Activated CD4-positive, alpha-beta memory T cell treated with anti-CD3 and anti-CD28 coated beads for 36 hours (primary cell): ENCODE results near the gene PCNX1. TPM values are rescaled to one million over a fixed set of nuclear protein-coding genes. Genes with fewer than 3 reads are reported as not detected.

ENCODE experiments used
- CTCF ChIA-PET: fragments of 350-600 bp; sonication (Branson Sonifier 250); formaldehyde crosslinking; loops from one replicate; lab custom pipeline; 2021; ENCODE audit warnings: antibody characterized with exemption, inconsistent platforms; lab: Charles Lee
- POLR2A ChIA-PET: fragments of 350-600 bp; sonication (Branson Sonifier 250); formaldehyde crosslinking; loops from one replicate; lab custom pipeline; 2021; ENCODE audit warnings: antibody characterized with exemption; lab: Charles Lee
- DNase-seq: peaks from one replicate; pipeline ENCODE4 v3.0.0-alpha.2; 2020
- H3K27ac Mint-ChIP-seq: one replicate; pipeline ENCODE4 v1.8.0; 2021; ENCODE audit warnings: mixed read lengths
- H3K27me3 Mint-ChIP-seq: one replicate; pipeline ENCODE4 v1.8.0; 2021; ENCODE audit warnings: mixed read lengths
- H3K36me3 Mint-ChIP-seq: one replicate; pipeline ENCODE4 v1.8.0; 2021; ENCODE audit warnings: mixed read lengths
- H3K4me1 Mint-ChIP-seq: one replicate; pipeline ENCODE4 v1.8.0; 2021; ENCODE audit warnings: low read depth, mixed read lengths
- H3K4me3 Mint-ChIP-seq: one replicate; pipeline ENCODE4 v1.8.0; 2021; ENCODE audit warnings: mild to moderate bottlenecking, mixed read lengths
- H3K9me3 Mint-ChIP-seq: one replicate; pipeline ENCODE4 v1.8.0; 2021; ENCODE audit warnings: mixed read lengths
- intact Hi-C: fragments of 100-400 bp; cut with micrococcal nuclease; formaldehyde crosslinking; loops from one replicate; pipeline ENCODE4 v1.15.1; 2023
- total RNA-seq, 2 experiments: library from RNA; stranded (reverse); gene quantifications; one replicate each; pipeline ENCODE4 v1.2.3, GENCODE V29; 2021

The PCNX1 gene
- total RNA-seq, 2 experiments from 2014 or later, result 39.2 to 44.4 TPM

GRCh38 chr14:70962935-70963334 is 55.7 kb downstream of the PCNX1 start:
- CTCF ChIA-PET, result interaction anchor here (1.0 to 2.0 kb wide), 5 partner anchors 10 to 153 kb away, joined by 4 to 8 read pairs (median 5); partner anchors contain the start of genes MAP3K9 and PCNX1
- H3K4me3 Mint-ChIP-seq, result no peak overlapping the region
- DNase-seq, result no peak

GRCh38 chr14:70964492-70964891 is 57.2 kb downstream of the PCNX1 start:
- CTCF ChIA-PET, result interaction anchor here (0.6 to 2.0 kb wide), 4 partner anchors 30 to 492 kb away, joined by 3 to 5 read pairs (median 4); partner anchors contain the start of genes MAP3K9 and PCNX1
- intact Hi-C loops, result no loop called here
- no peak overlapping the region for H3K4me3 Mint-ChIP-seq
- H3K36me3 Mint-ChIP-seq, result peaks cover 25% of the 10 kb centered on the region
- peaks cover 56% of the 10 kb centered on the region for H3K4me1 Mint-ChIP-seq
- no peak overlapping the region for H3K27ac Mint-ChIP-seq
- no peak for DNase-seq
- POLR2A ChIA-PET, result no interaction called here
- H3K9me3 Mint-ChIP-seq, result no peaks in the 10 kb centered on the region
- H3K27me3 Mint-ChIP-seq, result no peaks in the 10 kb centered on the region

More at GRCh38 chr14:70962935-70963334, 55.7 kb downstream of the PCNX1 start:
- Mint-ChIP-seq H3K36me3 (peaks cover 20% of the 10 kb centered on the region), H3K9me3 (no peaks in the 10 kb centered on the region), H3K27me3 (no peaks in the 10 kb centered on the region), H3K4me1 (peaks cover 47% of the 10 kb centered on the region), H3K27ac (peak overlapping the region; percentile 59)
- POLR2A ChIA-PET, result no interaction called here
- intact Hi-C loops, result no loop called here

GRCh38 chr14:70971560-70971959 is 64.3 kb downstream of the PCNX1 start:
- no peak for DNase-seq
- peak overlapping the region; percentile 11 for H3K27ac Mint-ChIP-seq
- H3K36me3 Mint-ChIP-seq, result peaks cover 14% of the 10 kb centered on the region
- ChIA-PET CTCF (interaction anchor here (0.6 to 6.3 kb wide), 7 partner anchors 17 to 163 kb away, joined by 4 to 42 read pairs (median 10); partner anchors contain the start of gene PCNX1), POLR2A (no interaction called here)
- H3K4me3 Mint-ChIP-seq, result no peak overlapping the region
- intact Hi-C loops, result no loop called here
- peaks cover 39% of the 10 kb centered on the region for H3K4me1 Mint-ChIP-seq
- no peaks in the 10 kb centered on the region for H3K27me3 Mint-ChIP-seq
- no peaks in the 10 kb centered on the region for H3K9me3 Mint-ChIP-seq

- no peak overlapping the region for H3K4me3 Mint-ChIP-seq
- DNase-seq, result peak; percentile 88
- H3K27ac Mint-ChIP-seq, result peak overlapping the region; percentile 11
- CTCF ChIA-PET, result interaction anchor here (0.6 to 6.3 kb wide), 25 partner anchors 9 to 168 kb away, joined by 3 to 42 read pairs (median 4); partner anchors contain the start of gene PCNX1
- POLR2A ChIA-PET, result interaction anchor here (0.6 to 1.2 kb wide), 2 partner anchors 65 to 151 kb away, joined by 3 read pairs; partner anchors contain the start of gene PCNX1
- peaks cover 22% of the 10 kb centered on the region for H3K36me3 Mint-ChIP-seq
- no peaks in the 10 kb centered on the region for H3K9me3 Mint-ChIP-seq
- H3K4me1 Mint-ChIP-seq, result peaks cover 36% of the 10 kb centered on the region
- intact Hi-C loops, result loop anchor here (1.0 kb wide), 2 partner anchors 65 to 155 kb away; partner anchors contain the start of gene PCNX1
- no peaks in the 10 kb centered on the region for H3K27me3 Mint-ChIP-seq
Measured at GRCh38 chr14:70972107-70972976, 65.1 kb downstream of the PCNX1 start.

- H3K36me3 Mint-ChIP-seq, result peaks cover 25% of the 10 kb centered on the region
Measured at GRCh38 chr14:70976591-70976990, 69.3 kb downstream of the PCNX1 start.

GRCh38 chr14:70981000-70981952 is 74.0 kb downstream of the PCNX1 start:
- intact Hi-C loops, result loop anchor here (1.0 to 2.0 kb wide), 2 partner anchors 18 to 96 kb away; no protein-coding TSS in a partner anchor
- H3K4me3 Mint-ChIP-seq, result peak overlapping the region; percentile 50
- CTCF ChIA-PET, result interaction anchor here (1.0 to 6.2 kb wide), 2 partner anchors 8 to 75 kb away, joined by 3 to 37 read pairs; partner anchors contain the start of gene PCNX1
- H3K36me3 Mint-ChIP-seq, result peaks cover 29% of the 10 kb centered on the region
- POLR2A ChIA-PET, result no interaction called here
- peaks cover 52% of the 10 kb centered on the region for H3K4me1 Mint-ChIP-seq
- no peaks in the 10 kb centered on the region for H3K27me3 Mint-ChIP-seq
- no peaks in the 10 kb centered on the region for H3K9me3 Mint-ChIP-seq
- H3K27ac Mint-ChIP-seq, result peak overlapping the region; percentile 85
- DNase-seq, result no peak

More at GRCh38 chr14:70976591-70976990, 69.3 kb downstream of the PCNX1 start:
- peaks cover 50% of the 10 kb centered on the region for H3K4me1 Mint-ChIP-seq
- ChIA-PET CTCF (interaction anchor here (1.0 to 6.2 kb wide), 5 partner anchors 14 to 158 kb away, joined by 3 to 37 read pairs (median 4); partner anchors contain the start of gene PCNX1), POLR2A (no interaction called here)
- H3K27me3 Mint-ChIP-seq, result no peaks in the 10 kb centered on the region
- no peak overlapping the region for H3K4me3 Mint-ChIP-seq
- H3K27ac Mint-ChIP-seq, result no peak overlapping the region
- H3K9me3 Mint-ChIP-seq, result no peaks in the 10 kb centered on the region
- no peak for DNase-seq
- intact Hi-C loops, result no loop called here

- intact Hi-C loops, result no loop called here
- no peak overlapping the region for H3K4me3 Mint-ChIP-seq
Measured at GRCh38 chr14:70982200-70982599, 74.9 kb downstream of the PCNX1 start.

GRCh38 chr14:70987041-70987440 is 79.8 kb downstream of the PCNX1 start:
- Mint-ChIP-seq H3K36me3 (peaks cover 7% of the 10 kb centered on the region), H3K4me1 (peaks cover 40% of the 10 kb centered on the region), H3K4me3 (no peak overlapping the region), H3K27me3 (no peaks in the 10 kb centered on the region), H3K27ac (peak overlapping the region; percentile 7), H3K9me3 (no peaks in the 10 kb centered on the region)
- CTCF ChIA-PET, result interaction anchor here (0.7 to 1.4 kb wide), 2 partner anchors 11 to 169 kb away, joined by 3 to 4 read pairs; no protein-coding TSS in a partner anchor
- POLR2A ChIA-PET, result no interaction called here
- intact Hi-C loops, result no loop called here
- no peak for DNase-seq

More at GRCh38 chr14:70982200-70982599, 74.9 kb downstream of the PCNX1 start:
- H3K27ac Mint-ChIP-seq, result peak overlapping the region; percentile 75
- CTCF ChIA-PET, result interaction anchor here (0.6 to 2.4 kb wide), 3 partner anchors 68 to 165 kb away, joined by 3 to 7 read pairs (median 4); partner anchors contain the start of gene PCNX1
- DNase-seq, result no peak
- H3K4me1 Mint-ChIP-seq, result peaks cover 56% of the 10 kb centered on the region
- POLR2A ChIA-PET, result interaction anchor here (0.8 kb wide), 1 partner anchor 96 kb away, joined by 4 read pairs; no protein-coding TSS in a partner anchor
- H3K36me3 Mint-ChIP-seq, result peaks cover 21% of the 10 kb centered on the region
- H3K9me3 Mint-ChIP-seq, result no peaks in the 10 kb centered on the region
- no peaks in the 10 kb centered on the region for H3K27me3 Mint-ChIP-seq

GRCh38 chr14:70988452-70988851 is 81.2 kb downstream of the PCNX1 start:
- Mint-ChIP-seq H3K27me3 (no peaks in the 10 kb centered on the region), H3K4me1 (peaks cover 34% of the 10 kb centered on the region), H3K36me3 (peaks cover 13% of the 10 kb centered on the region), H3K27ac (peak overlapping the region; percentile 72), H3K4me3 (peak overlapping the region; percentile 64), H3K9me3 (no peaks in the 10 kb centered on the region)
- DNase-seq, result peak; percentile 60
- POLR2A ChIA-PET, result interaction anchor here (0.8 kb wide), 1 partner anchor 11 kb away, joined by 3 read pairs; no protein-coding TSS in a partner anchor
- CTCF ChIA-PET, result interaction anchor here (0.7 to 1.4 kb wide), 3 partner anchors 9 to 171 kb away, joined by 3 to 4 read pairs (median 3); partner anchors contain the start of gene PCNX1
- intact Hi-C loops, result no loop called here

GRCh38 chr14:70993931-70994330 is 86.7 kb downstream of the PCNX1 start:
- Mint-ChIP-seq H3K27ac (no peak overlapping the region), H3K4me1 (peaks cover 46% of the 10 kb centered on the region), H3K27me3 (no peaks in the 10 kb centered on the region), H3K4me3 (no peak overlapping the region), H3K9me3 (peaks cover 3% of the 10 kb centered on the region), H3K36me3 (peaks cover 19% of the 10 kb centered on the region)
- ChIA-PET POLR2A (no interaction called here), CTCF (no interaction called here)
- intact Hi-C loops, result no loop called here
- no peak for DNase-seq

- intact Hi-C loops, result no loop called here
- CTCF ChIA-PET, result no interaction called here
- no peak overlapping the region for H3K4me3 Mint-ChIP-seq
- POLR2A ChIA-PET, result no interaction called here
- DNase-seq, result no peak
- H3K4me1 Mint-ChIP-seq, result peaks cover 55% of the 10 kb centered on the region
- peaks cover 3% of the 10 kb centered on the region for H3K9me3 Mint-ChIP-seq
- H3K36me3 Mint-ChIP-seq, result peaks cover 16% of the 10 kb centered on the region
- no peaks in the 10 kb centered on the region for H3K27me3 Mint-ChIP-seq
- no peak overlapping the region for H3K27ac Mint-ChIP-seq
Measured at GRCh38 chr14:70995211-70995610, 88.0 kb downstream of the PCNX1 start.
